HepG2 (cell line): ENCODE results near the gene ZNF829.
A peak's percentile ranks its signal among the peaks of the same experiment; 100 is the strongest.

Experiments used
- CTCF ChIP-seq: sonication (generic); formaldehyde crosslinking; IDR thresholded peaks from 2 replicates; pipeline ENCODE4 v1.5.0; 2020; ENCODE audit warnings: mild to moderate bottlenecking, missing genetic modification reagents, moderate library complexity
- EEA1 ChIP-seq: sonication (generic); formaldehyde crosslinking; IDR thresholded peaks from 2 replicates; pipeline ENCODE4 v1.5.1; 2020; ENCODE audit warnings: mild to moderate bottlenecking, missing genetic modification reagents, borderline replicate concordance
- GABPA ChIP-seq, 2 experiments: IDR thresholded peaks; 2 replicates each; pipeline ENCODE4 v1.6.1; 2011 to 2016; ENCODE audit warnings: low read depth in 2 of 2, low read length in 1 of 2, missing biosample characterization in 1 of 2, missing genetic modification characterization in 1 of 2
- IRF2 ChIP-seq: IDR thresholded peaks from 2 replicates; pipeline ENCODE4 v1.6.1; 2018; ENCODE audit warnings: missing genetic modification reagents, missing compliant biosample characterization
- KAT7 ChIP-seq: IDR thresholded peaks from 2 replicates; pipeline ENCODE4 v1.6.1; 2018; ENCODE audit warnings: borderline replicate concordance, missing compliant biosample characterization
- SP4 ChIP-seq: sonication (generic); formaldehyde crosslinking; IDR thresholded peaks from 2 replicates; pipeline ENCODE4 v1.8.1; 2023; ENCODE audit warnings: mild to moderate bottlenecking, missing genetic modification reagents
- ZMYM4 ChIP-seq: sonication (generic); formaldehyde crosslinking; IDR thresholded peaks from 2 replicates; pipeline ENCODE4 v1.8.1; 2023; ENCODE audit warnings: mild to moderate bottlenecking, missing genetic modification reagents
- ZNF766 ChIP-seq: sonication (generic); formaldehyde crosslinking; IDR thresholded peaks from 2 replicates; pipeline ENCODE4 v1.5.0; 2020; ENCODE audit warnings: missing genetic modification reagents, borderline replicate concordance

- TF ChIP-seq IRF2 (CRISPR knock-in tag) (peak; percentile 81; the same call in 1 of the 2 replicates), EEA1 (CRISPR knock-in tag) (no peak), ZMYM4 (peak; percentile 52), ZNF766 (no peak), GABPA (IDR thresholded peaks at IDR 0.05; ENCODE audit: low read depth, low read length) (no peak), GABPA (CRISPR knock-in tag; IDR thresholded peaks at IDR 0.05; ENCODE audit: low read depth) (peak; percentile 66), CTCF (CRISPR knock-in tag) (no peak), KAT7 (0 out of 2 replicates have a peak, but pooled peaks have one; percentile 36), SP4 (peak; percentile 63; the same call in 1 of the 2 replicates)
Measured at GRCh38 chr19:36850559-36851442, 65.3 kb downstream of the ZNF829 start, which contains the start of gene ZNF345.
